ENCODE measurements around the gene FKBP6.

GRCh38 chr7:73373741-73374140 lies 45.8 kb downstream of the FKBP6 start:
- TF ChIP-seq EZH2phosphoT487 (IDR thresholded peaks at IDR 0.05; ENCODE audit: low read depth) = no peak
- TF ChIP-seq, protein P1, sequence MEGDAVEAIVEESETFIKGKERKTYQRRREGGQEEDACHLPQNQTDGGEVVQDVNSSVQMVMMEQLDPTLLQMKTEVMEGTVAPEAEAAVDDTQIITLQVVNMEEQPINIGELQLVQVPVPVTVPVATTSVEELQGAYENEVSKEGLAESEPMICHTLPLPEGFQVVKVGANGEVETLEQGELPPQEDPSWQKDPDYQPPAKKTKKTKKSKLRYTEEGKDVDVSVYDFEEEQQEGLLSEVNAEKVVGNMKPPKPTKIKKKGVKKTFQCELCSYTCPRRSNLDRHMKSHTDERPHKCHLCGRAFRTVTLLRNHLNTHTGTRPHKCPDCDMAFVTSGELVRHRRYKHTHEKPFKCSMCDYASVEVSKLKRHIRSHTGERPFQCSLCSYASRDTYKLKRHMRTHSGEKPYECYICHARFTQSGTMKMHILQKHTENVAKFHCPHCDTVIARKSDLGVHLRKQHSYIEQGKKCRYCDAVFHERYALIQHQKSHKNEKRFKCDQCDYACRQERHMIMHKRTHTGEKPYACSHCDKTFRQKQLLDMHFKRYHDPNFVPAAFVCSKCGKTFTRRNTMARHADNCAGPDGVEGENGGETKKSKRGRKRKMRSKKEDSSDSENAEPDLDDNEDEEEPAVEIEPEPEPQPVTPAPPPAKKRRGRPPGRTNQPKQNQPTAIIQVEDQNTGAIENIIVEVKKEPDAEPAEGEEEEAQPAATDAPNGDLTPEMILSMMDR (IDR thresholded peaks at IDR 0.05; ENCODE audit: low read depth, low read length) = no peak
